DND-41 (cell line): ENCODE measurements around the gene PARP4.

ENCODE experiments used
- ATAC-seq: fragments of 200-7000 bp; cut with Tn5 transposase; 3 replicates; pipeline ENCODE4 v1.9.1; 2021; ENCODE audit warnings: low read depth; ENCODE audit not compliant: insufficient read depth
- DNase-seq: peaks from one replicate; pipeline ENCODE4 v3.0.0-alpha.2; 2020
- H2AFZ ChIP-seq: 2 replicates; pipeline ENCODE4 v1.6.0; 2012; ENCODE audit warnings: low read depth, low read length
- H3K27ac ChIP-seq: 2 replicates; pipeline ENCODE4 v1.5.1; 2012; ENCODE audit warnings: low read length, inconsistent platforms
- H3K27me3 ChIP-seq: fragments of 200-600 bp; sonication (generic); 2 replicates; pipeline ENCODE4 v1.6.0; 2012; ENCODE audit warnings: low read length, mild to moderate bottlenecking, inconsistent platforms; ENCODE audit not compliant: insufficient read depth, poor library complexity
- H3K36me3 ChIP-seq: 2 replicates; pipeline ENCODE4 v1.5.1; 2012; ENCODE audit warnings: low read length, inconsistent platforms; ENCODE audit not compliant: insufficient read depth
- H3K4me1 ChIP-seq: 2 replicates; pipeline ENCODE4 v1.5.1; 2012; ENCODE audit warnings: mild to moderate bottlenecking, low read length; ENCODE audit not compliant: insufficient read depth
- H3K4me2 ChIP-seq: 2 replicates; pipeline ENCODE4 v1.6.0; 2012; ENCODE audit warnings: mild to moderate bottlenecking, moderate library complexity, low read length, inconsistent platforms; ENCODE audit not compliant: insufficient read depth
- H3K4me3 ChIP-seq, 2 experiments: fragments of 200-600 bp in 1 of 2; shearing (Covaris generic) in 1 of 2; 2 replicates each; pipeline ENCODE4 v1.5.1; 2012 to 2016; ENCODE audit warnings: inconsistent platforms in 2 of 2, low read length in 2 of 2, mild to moderate bottlenecking in 2 of 2, low read depth in 1 of 2, moderate library complexity in 1 of 2
- H3K79me2 ChIP-seq: 2 replicates; pipeline ENCODE4 v1.6.0; 2012; ENCODE audit warnings: low read length, inconsistent platforms; ENCODE audit not compliant: insufficient read depth
- H3K9ac ChIP-seq: 2 replicates; pipeline ENCODE4 v1.6.0; 2012; ENCODE audit warnings: low read depth, mild to moderate bottlenecking, inconsistent platforms, low read length, moderate library complexity
- H3K9me3 ChIP-seq: 2 replicates; pipeline ENCODE4 v1.5.1; 2012; ENCODE audit warnings: low read length, moderate library complexity, mild to moderate bottlenecking, inconsistent platforms; ENCODE audit not compliant: insufficient read depth, severe bottlenecking
- H4K20me1 ChIP-seq: 2 replicates; pipeline ENCODE4 v1.6.0; 2012; ENCODE audit warnings: low read length; ENCODE audit not compliant: insufficient read depth
- CTCF ChIP-seq: IDR thresholded peaks from 2 replicates; pipeline ENCODE4 v1.5.1; 2012; ENCODE audit warnings: borderline replicate concordance, low read length, moderate library complexity, mild to moderate bottlenecking; ENCODE audit not compliant: poor library complexity, severe bottlenecking; ENCODE audit errors: extremely low read depth
- EZH2 ChIP-seq: IDR thresholded peaks from 3 replicates; pipeline ENCODE4 v1.6.1; 2012; ENCODE audit warnings: borderline replicate concordance, low read depth, mild to moderate bottlenecking, moderate library complexity, low read length, inconsistent platforms; ENCODE audit not compliant: severe bottlenecking

The PARP4 gene

GRCh38 chr13:24529478-24529877 lies 16.9 kb upstream of the PARP4 start:
- peaks cover 12% of the 10 kb centered on the region for H3K27me3 ChIP-seq
- no peaks in the 10 kb centered on the region for H3K4me1 ChIP-seq
- H3K36me3 ChIP-seq, result no peaks in the 10 kb centered on the region
- TF ChIP-seq EZH2, result no peak
- no peak for TF ChIP-seq CTCF
- no peaks in the 10 kb centered on the region for H3K79me2 ChIP-seq
- no peaks in the 10 kb centered on the region for H3K9me3 ChIP-seq
- H3K9ac ChIP-seq, result no peak overlapping the region
- no peak for ATAC-seq
- no peak overlapping the region for H2AFZ ChIP-seq
- H3K27ac ChIP-seq, result no peak overlapping the region
- H3K4me3 ChIP-seq, result no peak overlapping the region
- H3K4me2 ChIP-seq, result no peak overlapping the region
- H4K20me1 ChIP-seq, result no peaks in the 10 kb centered on the region
- DNase-seq, result no peak

GRCh38 chr13:24528816-24529398 lies 16.3 kb upstream of the PARP4 start:
- no peaks in the 10 kb centered on the region for H3K79me2 ChIP-seq
- no peak overlapping the region for H3K4me3 ChIP-seq
- TF ChIP-seq EZH2 (no peak), CTCF (no peak)
- no peak overlapping the region for H3K4me2 ChIP-seq
- H3K9me3 ChIP-seq, result no peaks in the 10 kb centered on the region
- H3K27ac ChIP-seq, result no peak overlapping the region
- H3K4me1 ChIP-seq, result no peaks in the 10 kb centered on the region
- no peaks in the 10 kb centered on the region for H3K36me3 ChIP-seq
- no peak overlapping the region for H2AFZ ChIP-seq
- peaks cover 12% of the 10 kb centered on the region for H3K27me3 ChIP-seq
- no peak overlapping the region for H3K9ac ChIP-seq
- DNase-seq (no peak), ATAC-seq (no peak)
- H4K20me1 ChIP-seq, result no peaks in the 10 kb centered on the region

- TF ChIP-seq CTCF, result no peak
- no peak for TF ChIP-seq EZH2
- H3K79me2 ChIP-seq, result no peaks in the 10 kb centered on the region
- H3K9me3 ChIP-seq, result no peaks in the 10 kb centered on the region
- ATAC-seq, result no peak
- H3K9ac ChIP-seq, result no peak overlapping the region
- H3K4me1 ChIP-seq, result no peaks in the 10 kb centered on the region
- no peak overlapping the region for H3K27ac ChIP-seq
- DNase-seq, result no peak
- no peak overlapping the region for H3K4me2 ChIP-seq
- no peaks in the 10 kb centered on the region for H3K36me3 ChIP-seq
- no peaks in the 10 kb centered on the region for H4K20me1 ChIP-seq
- H3K27me3 ChIP-seq, result peaks cover 9% of the 10 kb centered on the region
- no peak overlapping the region for H3K4me3 ChIP-seq
- H2AFZ ChIP-seq, result no peak overlapping the region
Measured at GRCh38 chr13:24527266-24527775, 14.7 kb upstream of the PARP4 start.

GRCh38 chr13:24520733-24521132 lies 8.2 kb upstream of the PARP4 start:
- TF ChIP-seq EZH2 (no peak), CTCF (no peak)
- Histone ChIP-seq H2AFZ (no peak overlapping the region), H3K4me2 (no peak overlapping the region), H3K27me3 (no peaks in the 10 kb centered on the region), H3K4me1 (no peaks in the 10 kb centered on the region), H3K36me3 (no peaks in the 10 kb centered on the region), H3K9ac (no peak overlapping the region), H3K4me3 (no peak overlapping the region), H3K79me2 (no peaks in the 10 kb centered on the region), H3K27ac (no peak overlapping the region), H4K20me1 (no peaks in the 10 kb centered on the region), H3K9me3 (no peaks in the 10 kb centered on the region)
- DNase-seq (no peak), ATAC-seq (no peak)
